ELR (cell line): ENCODE data around the gene LAX1.
"Not testable (repeated sequence)": the region's sequence is repeated elsewhere in the genome, so short reads cannot be mapped to it uniquely, and the experiment has no call there.

Source experiments
- DNase-seq: peaks from one replicate; pipeline ENCODE4 v3.0.0-alpha.2; 2015; ENCODE audit warnings: low read depth

LAX1 gene

GRCh38 chr1:203768256-203768655, 3.3 kb downstream of the LAX1 start:
- no peak for DNase-seq

- peak; percentile 79 for DNase-seq
Observed at GRCh38 chr1:203769505-203770343, 4.7 kb downstream of the LAX1 start.

- DNase-seq, result no peak
Observed at GRCh38 chr1:203771901-203772301, 6.9 kb downstream of the LAX1 start.

- no peak for DNase-seq
Observed at GRCh38 chr1:203772836-203773235, 7.9 kb downstream of the LAX1 start.

- no peak for DNase-seq
Observed at GRCh38 chr1:203776636-203777035, 11.7 kb downstream of the LAX1 start.

GRCh38 chr1:203777596-203777995, 12.6 kb downstream of the LAX1 start:
- no peak for DNase-seq

GRCh38 chr1:203778146-203778545, 13.2 kb downstream of the LAX1 start:
- no peak for DNase-seq

- no peak for DNase-seq
Observed at GRCh38 chr1:203778789-203779188, 13.8 kb downstream of the LAX1 start.

GRCh38 chr1:203781962-203782361, 17.0 kb downstream of the LAX1 start:
- DNase-seq, result no peak

- DNase-seq, result no peak
Observed at GRCh38 chr1:203789966-203790365, 25.0 kb downstream of the LAX1 start.

- DNase-seq, result peak; percentile 32
Observed at GRCh38 chr1:203791498-203791897, 26.5 kb downstream of the LAX1 start.

- DNase-seq, result no peak
Observed at GRCh38 chr1:203792486-203792885, 27.5 kb downstream of the LAX1 start.

- DNase-seq, result not testable (repeated sequence)
Observed at GRCh38 chr1:203793561-203793960, 28.6 kb downstream of the LAX1 start.

- DNase-seq, result no peak
Observed at GRCh38 chr1:203794764-203795440, 29.9 kb downstream of the LAX1 start.

GRCh38 chr1:203795441-203796235, 30.7 kb downstream of the LAX1 start, which contains the start of the genes ZBED6 and ZC3H11A:
TSS of gene ZBED6 (plus strand) at chr1:203795623. CDS start at chr1:203797523, 1,900 bp downstream.
TSS of gene ZC3H11A (plus strand) at chr1:203795623. CDS start at chr1:203817071, 21,448 bp downstream.
- peak; percentile 100 for DNase-seq

- peak; percentile 64 for DNase-seq
Observed at GRCh38 chr1:203796236-203796605, 31.2 kb downstream of the LAX1 start.

GRCh38 chr1:203797216-203797615, 32.2 kb downstream of the LAX1 start:
- no peak for DNase-seq

GRCh38 chr1:203797948-203798655, 33.1 kb downstream of the LAX1 start:
- DNase-seq, result peak; percentile 51

- peak; percentile 10 for DNase-seq
Observed at GRCh38 chr1:203799157-203799556, 34.2 kb downstream of the LAX1 start.

- DNase-seq, result no peak
Observed at GRCh38 chr1:203799971-203800370, 35.0 kb downstream of the LAX1 start.

GRCh38 chr1:203805689-203806088, 40.7 kb downstream of the LAX1 start:
- no peak for DNase-seq

GRCh38 chr1:203807196-203807595, 42.2 kb downstream of the LAX1 start:
- peak; percentile 80 for DNase-seq
